ENCODE measurements around the gene LIN7B. TPM values are rescaled to one million over a fixed set of nuclear protein-coding genes. Genes with fewer than 3 reads are reported as not detected.
A peak's percentile ranks its signal among the peaks of the same experiment; 100 is the strongest.

Gene LIN7B
- total RNA-seq, 2 donors from 2014 or later: 31.5 to 35.0 TPM

- Histone ChIP-seq H3K36me3 (peaks cover 96% of the 10 kb centered on the region), H3K4me1 (peaks cover 0 to 12% of the 10 kb centered on the region in 2 donors), H3K4me3 (no peak overlapping the region), H3K27ac (no peak overlapping the region), H3K9me3 (no peaks in the 10 kb centered on the region), H3K27me3 (no peaks in the 10 kb centered on the region)
- TF ChIP-seq CTCF (IDR thresholded peaks at IDR 0.05): no peak
- DNase-seq (ENCODE audit: low spot score): no peak
Observed at GRCh38 chr19:49101160-49101559, 13.0 kb upstream of the LIN7B start.

- Histone ChIP-seq H3K4me3 (no peak overlapping the region), H3K27ac (no peak overlapping the region), H3K36me3 (peaks cover 96% of the 10 kb centered on the region), H3K27me3 (no peaks in the 10 kb centered on the region), H3K4me1 (peaks cover 0 to 12% of the 10 kb centered on the region in 2 donors), H3K9me3 (no peaks in the 10 kb centered on the region)
- no peak for TF ChIP-seq CTCF (IDR thresholded peaks at IDR 0.05)
- DNase-seq (ENCODE audit: low spot score): no peak
Observed at GRCh38 chr19:49102303-49102702, 11.9 kb upstream of the LIN7B start.

DNA sequence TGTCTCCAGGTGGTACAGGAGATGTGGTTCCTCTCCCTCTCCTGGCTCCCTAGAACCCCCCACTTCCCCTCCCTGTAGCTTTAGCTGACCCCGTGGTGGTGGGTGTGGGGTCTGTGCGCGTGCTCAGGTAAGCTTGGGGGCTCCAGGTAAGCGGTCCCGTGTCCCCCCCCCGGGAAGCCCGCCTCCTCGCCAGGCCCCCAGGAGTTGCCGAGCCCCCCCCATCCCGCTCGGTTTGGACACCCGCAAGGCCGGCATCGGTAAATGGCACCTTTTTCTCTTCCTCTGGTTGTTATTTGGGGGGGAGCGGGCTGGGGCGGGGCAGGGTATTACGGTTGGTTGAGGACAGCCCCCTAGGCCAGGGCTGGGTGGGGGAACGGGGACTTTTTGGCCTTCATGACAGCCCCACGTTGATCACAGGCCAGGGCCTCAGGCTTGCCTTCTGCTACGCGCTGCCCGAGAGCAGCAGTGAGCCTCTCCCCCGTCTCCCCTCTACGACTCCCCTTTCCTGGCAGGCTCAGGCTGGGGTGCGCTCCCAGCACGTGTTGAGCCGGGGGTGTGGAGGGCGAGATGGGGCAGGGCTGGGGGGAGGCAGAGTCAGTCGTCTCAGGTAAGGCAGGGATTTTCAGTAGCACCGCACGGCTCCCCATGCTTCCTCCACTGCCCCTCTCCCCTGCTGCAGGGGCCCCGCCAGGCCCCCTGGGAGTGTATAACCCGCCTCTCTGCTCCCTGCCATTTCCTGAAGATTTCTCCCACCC lies 10.7 kb upstream of the LIN7B start:
- H3K4me3 ChIP-seq: no peak overlapping the region
- no peaks in the 10 kb centered on the region for H3K9me3 ChIP-seq
- no peaks in the 10 kb centered on the region for H3K4me1 ChIP-seq
- no peak for TF ChIP-seq CTCF (IDR thresholded peaks at IDR 0.05)
- peaks cover 96% of the 10 kb centered on the region for H3K36me3 ChIP-seq
- no peak overlapping the region for H3K27ac ChIP-seq
- DNase-seq (ENCODE audit: low spot score): no peak
- no peaks in the 10 kb centered on the region for H3K27me3 ChIP-seq

DNA sequence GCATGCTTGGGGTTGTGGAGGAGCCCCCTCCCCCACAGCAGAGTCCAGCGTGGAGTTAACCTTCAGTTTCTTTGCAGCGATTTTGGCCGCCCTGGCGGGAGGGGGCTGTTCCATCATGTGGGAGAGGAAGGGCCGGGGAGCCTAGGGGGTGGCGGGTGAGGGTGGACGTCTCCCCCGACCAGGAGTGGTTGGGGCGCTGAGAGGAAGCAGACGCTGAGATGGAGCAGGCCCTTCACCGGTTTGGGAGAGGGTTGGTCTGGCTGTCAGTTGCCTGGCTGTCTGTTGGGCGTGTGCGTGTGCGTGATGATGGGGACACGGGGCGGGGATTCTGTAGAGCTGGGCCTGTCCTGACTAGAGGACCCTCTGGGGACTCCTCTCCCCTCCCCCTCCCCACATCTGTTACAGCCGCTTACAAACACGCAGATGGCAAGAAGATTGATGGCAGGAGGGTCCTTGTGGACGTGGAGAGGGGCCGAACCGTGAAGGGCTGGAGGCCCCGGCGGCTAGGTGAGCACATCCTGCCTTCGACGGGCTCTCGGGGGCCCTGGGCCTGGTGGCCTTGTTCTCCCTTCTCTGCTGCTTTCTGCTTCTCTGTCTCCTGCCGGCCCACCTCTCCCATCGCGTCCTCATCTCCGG lies 9.8 kb upstream of the LIN7B start:
- DNase-seq (ENCODE audit: low spot score): no peak
- H3K4me1 ChIP-seq: no peaks in the 10 kb centered on the region
- no peak overlapping the region for H3K4me3 ChIP-seq
- no peaks in the 10 kb centered on the region for H3K27me3 ChIP-seq
- no peaks in the 10 kb centered on the region for H3K9me3 ChIP-seq
- no peak for TF ChIP-seq CTCF (IDR thresholded peaks at IDR 0.05)
- H3K27ac ChIP-seq: no peak overlapping the region
- peaks cover 93% of the 10 kb centered on the region for H3K36me3 ChIP-seq

- peak; percentile 56 to 75 for TF ChIP-seq CTCF (IDR thresholded peaks at IDR 0.05)
Observed at GRCh38 chr19:49106648-49107135, 7.5 kb upstream of the LIN7B start.

More at GRCh38 chr19:49106648-49107135, 7.5 kb upstream of the LIN7B start:
- Histone ChIP-seq H3K4me1 (peaks cover 0 to 10% of the 10 kb centered on the region in 2 donors), H3K27me3 (no peaks in the 10 kb centered on the region), H3K27ac (no peak overlapping the region), H3K36me3 (peaks cover 73% of the 10 kb centered on the region), H3K4me3 (no peak overlapping the region), H3K9me3 (no peaks in the 10 kb centered on the region)
- no peak for DNase-seq (ENCODE audit: low spot score)

Measured in right atrium auricular region (tissue), 2 donors.